ENCODE results near the gene JAG1. TPM values are rescaled to one million over a fixed set of nuclear protein-coding genes. Genes with fewer than 3 reads are reported as not detected.
A peak's percentile ranks its signal among the peaks of the same experiment; 100 is the strongest.

JAG1 gene
- total RNA-seq, 4 donors from 2014 or later = 89.6 to 182 (median 123) TPM

DNA sequence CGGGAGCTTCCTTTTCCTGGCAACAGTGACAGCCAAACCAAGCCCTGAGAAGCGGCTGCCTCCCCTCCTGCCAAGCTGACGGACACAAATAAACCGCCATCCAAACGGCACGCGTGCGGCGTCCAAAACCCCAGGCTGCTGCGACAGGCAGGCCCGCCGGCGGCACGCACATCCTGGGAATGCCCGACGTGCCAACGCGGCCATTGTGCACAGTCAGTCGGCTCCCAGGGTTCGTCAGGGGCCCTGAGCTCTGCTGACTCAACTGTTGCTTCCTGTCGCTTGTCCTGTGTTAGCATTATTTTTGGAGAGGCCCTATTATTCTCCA, 6.8 kb downstream of the JAG1 start:
- Histone ChIP-seq H3K4me3 (peak overlapping the region; percentile 3 to 94 (median 74)), H3K27ac (peak overlapping the region; percentile 83 to 100 (median 98)), H3K4me1 (peaks cover 37 to 98% (median 76%) of the 10 kb centered on the region in 3 donors), H3K36me3 (peaks cover 4 to 60% (median 11%) of the 10 kb centered on the region in 3 donors), H3K9me3 (no peaks in the 10 kb centered on the region), H3K27me3 (no peaks in the 10 kb centered on the region)
- WGBS, 2 donors = 15 to 59% methylated on average over 6 to 18 of the region's 21 CpGs
- no peak for TF ChIP-seq POLR2A (IDR thresholded peaks at IDR 0.05)
- TF ChIP-seq, protein P1, sequence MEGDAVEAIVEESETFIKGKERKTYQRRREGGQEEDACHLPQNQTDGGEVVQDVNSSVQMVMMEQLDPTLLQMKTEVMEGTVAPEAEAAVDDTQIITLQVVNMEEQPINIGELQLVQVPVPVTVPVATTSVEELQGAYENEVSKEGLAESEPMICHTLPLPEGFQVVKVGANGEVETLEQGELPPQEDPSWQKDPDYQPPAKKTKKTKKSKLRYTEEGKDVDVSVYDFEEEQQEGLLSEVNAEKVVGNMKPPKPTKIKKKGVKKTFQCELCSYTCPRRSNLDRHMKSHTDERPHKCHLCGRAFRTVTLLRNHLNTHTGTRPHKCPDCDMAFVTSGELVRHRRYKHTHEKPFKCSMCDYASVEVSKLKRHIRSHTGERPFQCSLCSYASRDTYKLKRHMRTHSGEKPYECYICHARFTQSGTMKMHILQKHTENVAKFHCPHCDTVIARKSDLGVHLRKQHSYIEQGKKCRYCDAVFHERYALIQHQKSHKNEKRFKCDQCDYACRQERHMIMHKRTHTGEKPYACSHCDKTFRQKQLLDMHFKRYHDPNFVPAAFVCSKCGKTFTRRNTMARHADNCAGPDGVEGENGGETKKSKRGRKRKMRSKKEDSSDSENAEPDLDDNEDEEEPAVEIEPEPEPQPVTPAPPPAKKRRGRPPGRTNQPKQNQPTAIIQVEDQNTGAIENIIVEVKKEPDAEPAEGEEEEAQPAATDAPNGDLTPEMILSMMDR (IDR thresholded peaks at IDR 0.05) = no peak
- intact Hi-C loops (cut with DNase I) = loop anchor here (10.0 kb wide), 2 partner anchors 72 to 112 kb away; no protein-coding TSS in a partner anchor
- DNase-seq = no peak

DNA sequence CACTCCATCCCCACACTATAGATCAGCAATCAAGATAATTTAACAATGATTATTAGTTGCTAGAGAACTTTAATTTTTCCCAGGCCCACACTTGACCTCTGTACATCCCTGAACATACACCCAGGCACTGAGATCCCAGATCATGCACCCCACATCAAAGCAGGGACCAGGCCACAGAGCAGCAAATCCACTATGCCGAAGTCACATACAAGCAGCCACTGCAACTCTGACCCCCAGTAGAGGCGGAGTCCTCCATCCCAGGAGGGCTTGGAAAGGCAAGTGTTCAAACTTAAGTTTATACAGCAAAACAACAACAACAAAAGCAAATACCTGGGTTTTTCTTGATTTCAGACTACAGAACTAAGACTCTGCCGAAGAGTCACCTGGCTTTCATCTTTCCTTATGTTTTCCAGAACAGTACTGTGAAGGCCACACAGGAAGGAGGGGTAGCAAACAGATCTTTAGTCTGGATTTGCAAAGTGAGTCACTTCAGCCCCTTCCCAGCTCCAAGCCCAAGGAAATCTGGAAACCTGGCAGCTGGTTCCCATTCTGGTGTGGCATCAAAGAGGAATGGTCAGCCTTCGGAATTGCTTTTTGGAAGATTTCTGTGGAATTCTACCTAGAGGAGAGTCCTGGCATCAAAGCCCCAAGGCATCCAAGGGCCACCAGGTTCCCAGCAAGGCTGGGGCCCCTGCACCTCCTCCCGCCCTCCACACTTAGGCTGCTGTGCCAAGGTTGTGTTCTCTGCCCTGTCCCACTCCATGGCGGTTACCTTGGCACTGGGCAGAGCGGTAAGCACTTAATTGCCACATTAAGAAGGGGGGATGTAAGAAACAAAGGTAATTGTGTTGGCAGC, 7.3 kb downstream of the JAG1 start:
- 39 to 62% methylated on average over 3 to 4 of the region's 7 CpGs for WGBS, 2 donors
- H3K27me3 ChIP-seq = no peaks in the 10 kb centered on the region
- peak overlapping the region; percentile 83 to 100 (median 98) for H3K27ac ChIP-seq
- TF ChIP-seq, protein P1 (IDR thresholded peaks at IDR 0.05) = no peak
- no peak for TF ChIP-seq POLR2A (IDR thresholded peaks at IDR 0.05)
- peaks cover 8 to 64% (median 13%) of the 10 kb centered on the region in 3 donors for H3K36me3 ChIP-seq
- peaks cover 37 to 99% (median 81%) of the 10 kb centered on the region in 3 donors for H3K4me1 ChIP-seq
- no peaks in the 10 kb centered on the region for H3K9me3 ChIP-seq
- peak overlapping the region; percentile 3 to 94 (median 74) for H3K4me3 ChIP-seq
- intact Hi-C loops (cut with DNase I) = loop anchor here (10.0 kb wide), 2 partner anchors 72 to 112 kb away; no protein-coding TSS in a partner anchor
- DNase-seq = no peak

DNA sequence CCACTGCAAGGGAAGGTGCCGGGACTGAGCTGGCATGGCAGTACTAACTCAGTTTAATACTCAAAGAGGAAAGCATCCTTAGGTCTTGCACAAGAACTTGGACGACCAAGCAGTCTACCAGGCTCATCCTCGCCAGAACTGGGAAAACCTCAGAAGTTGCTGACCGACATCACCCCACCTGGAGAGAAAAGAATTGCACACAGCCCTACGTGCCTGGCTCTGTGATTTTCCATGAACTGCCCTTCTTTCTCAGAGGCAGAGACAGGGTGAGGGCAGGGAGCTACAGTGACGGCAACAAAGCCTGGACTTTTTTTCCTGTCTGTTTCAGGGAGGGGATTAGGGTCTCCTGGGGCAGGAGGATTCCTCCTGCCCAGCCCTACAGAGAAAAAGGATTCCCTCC, 8.0 kb downstream of the JAG1 start:
- Histone ChIP-seq H3K4me3 (peak overlapping the region in 3 of 4 donors; percentile 0 to 92 (median 55)), H3K36me3 (peaks cover 10 to 71% (median 20%) of the 10 kb centered on the region in 3 donors), H3K4me1 (peaks cover 37 to 99% (median 87%) of the 10 kb centered on the region in 3 donors), H3K27ac (peak overlapping the region; percentile 83 to 100 (median 98)), H3K27me3 (no peaks in the 10 kb centered on the region), H3K9me3 (no peaks in the 10 kb centered on the region)
- intact Hi-C loops (cut with DNase I) = loop anchor here (10.0 kb wide), 2 partner anchors 71 to 111 kb away; no protein-coding TSS in a partner anchor
- WGBS, 2 donors = 19 to 34% methylated on average over 4 to 6 of the region's 6 CpGs
- DNase-seq = no peak
- TF ChIP-seq, protein P1 (IDR thresholded peaks at IDR 0.05) = peak in 1 of 6 experiments; percentile 30
- peak in 1 of 4 donors; percentile 13 for TF ChIP-seq POLR2A (IDR thresholded peaks at IDR 0.05)

DNA sequence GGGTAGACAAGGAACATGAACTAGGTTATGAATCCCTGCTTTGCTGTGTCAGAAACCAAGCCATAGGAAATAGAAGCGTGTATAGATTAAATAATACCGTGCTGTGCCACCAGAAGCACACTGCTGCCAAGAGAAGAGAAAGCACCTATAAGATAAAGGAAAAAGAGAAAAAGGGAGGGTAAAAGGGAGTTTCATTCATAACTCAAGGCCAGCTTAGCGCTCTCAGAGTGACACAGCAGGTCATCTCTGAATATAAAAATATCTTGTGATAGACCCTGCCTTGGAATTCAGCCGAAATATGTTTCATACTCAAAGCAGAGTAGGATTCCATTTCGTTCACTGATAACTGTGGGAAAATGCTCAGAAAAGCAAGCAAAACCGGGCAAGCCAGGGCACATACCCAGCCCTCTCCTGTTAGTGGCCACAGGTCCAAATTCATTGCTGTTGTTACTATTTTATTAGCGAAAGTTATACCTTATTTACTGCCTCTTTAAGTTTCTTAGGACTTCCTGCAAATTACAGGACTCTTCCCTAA, 8.7 kb downstream of the JAG1 start:
- Histone ChIP-seq H3K4me1 (peaks cover 37 to 100% (median 93%) of the 10 kb centered on the region in 3 donors), H3K27ac (peak overlapping the region; percentile 83 to 100 (median 98))

More for the DNA sequence above, 8.7 kb downstream of the JAG1 start:
- peaks cover 10 to 78% (median 21%) of the 10 kb centered on the region in 3 donors for H3K36me3 ChIP-seq
- peak overlapping the region in 3 of 4 donors; percentile 0 to 92 (median 55) for H3K4me3 ChIP-seq
- DNase-seq = no peak
- no peaks in the 10 kb centered on the region for H3K27me3 ChIP-seq
- TF ChIP-seq, protein P1 (IDR thresholded peaks at IDR 0.05) = no peak
- no peak for TF ChIP-seq POLR2A (IDR thresholded peaks at IDR 0.05)
- H3K9me3 ChIP-seq = no peaks in the 10 kb centered on the region
- 18 to 29% methylated on average over 7 of the region's 7 CpGs for WGBS, 2 donors
- intact Hi-C loops (cut with DNase I) = loop anchor here (10.0 kb wide), 2 partner anchors 70 to 110 kb away; no protein-coding TSS in a partner anchor
